Sigmoid colon (tissue), 4 donors: ENCODE results near the gene ATOH8.
"Not testable (repeated sequence)": the region's sequence is repeated elsewhere in the genome, so short reads cannot be mapped to it uniquely, and the experiment has no call there.

Experiments
- CTCF ChIP-seq, 4 experiments: fragments of 450-650 bp in 3 of 4; fragments of 200-600 bp in 1 of 4; IDR thresholded peaks; one replicate each; pipeline ENCODE4 v1.5.1; 2016 to 2019; ENCODE audit warnings: antibody characterized with exemption in 4 of 4, mild to moderate bottlenecking in 3 of 4, moderate library complexity in 2 of 4
- POLR2A ChIP-seq, 2 donors: fragments of 450-650 bp; IDR thresholded peaks; one replicate each; pipeline ENCODE4 v1.6.1; 2016; ENCODE audit warnings: antibody characterized with exemption in 2 of 2, mild to moderate bottlenecking in 2 of 2, moderate library complexity in 2 of 2
- POLR2AphosphoS5 ChIP-seq, 4 donors: sonication (generic); formaldehyde crosslinking; IDR thresholded peaks; one replicate each; pipeline ENCODE4 v1.6.1; 2017; ENCODE audit warnings: antibody characterized with exemption in 4 of 4

DNA sequence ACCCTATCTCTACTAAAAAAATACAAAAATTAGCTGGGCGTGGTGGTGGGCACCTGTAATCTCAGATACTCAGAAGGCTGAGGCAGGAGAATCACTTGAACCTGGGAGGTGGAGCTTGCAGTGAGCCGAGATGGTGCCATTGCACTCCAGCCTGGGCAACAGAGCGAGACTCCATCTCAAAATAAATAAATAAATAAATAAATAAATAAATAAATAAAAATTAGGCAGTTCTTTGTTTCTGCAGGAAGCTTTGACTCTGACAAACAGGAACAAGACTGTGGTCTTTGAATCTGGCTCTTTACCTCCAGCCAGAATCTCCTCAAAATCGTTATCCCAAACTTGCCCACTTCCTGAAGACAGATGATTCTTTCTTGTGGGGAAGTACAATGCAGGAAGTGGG, 75.6 kb downstream of the ATOH8 start:
- not testable (repeated sequence) for TF ChIP-seq CTCF, POLR2A, POLR2AphosphoS5 (IDR thresholded peaks at IDR 0.05)
